Pancreas (tissue), 10 donors: ENCODE data around the gene SLFN5. TPM values are rescaled to one million over a fixed set of nuclear protein-coding genes. Genes with fewer than 3 reads are reported as not detected.

Experiments used
- ATAC-seq, 4 donors: fragments of 200-7000 bp; cut with Tn5 transposase; one replicate each; pipeline versions ENCODE4 v1.8.0 to v1.9.1; 2020; ENCODE audit warnings: mild to moderate bottlenecking in 4 of 4, moderate library complexity in 4 of 4
- DNase-seq, 6 donors: peaks; one replicate each; pipeline ENCODE4 v3.0.0-alpha.2; 2020
- FAIRE-seq: peaks from 2 replicates; lab custom pipeline; 2012; peaks lifted over from hg19 to GRCh38; lab: Jason Lieb, UNC
- H3K27ac ChIP-seq, 4 donors: fragments of 200-600 bp; sonication (generic); 1 replicate in 3 of 4; 2 replicates in 1 of 4; pipeline versions ENCODE4 v1.5.0 to v1.8.0; 2020
- H3K27me3 ChIP-seq, 4 donors: fragments of 200-600 bp; one replicate each; pipeline ENCODE4 v1.8.0; 2021
- H3K36me3 ChIP-seq, 3 donors: fragments of 200-600 bp; sonication (generic) in 1 of 3; one replicate each; pipeline versions ENCODE4 v1.5.0 to v1.8.0; 2020 to 2021
- H3K4me1 ChIP-seq, 3 donors: fragments of 200-600 bp; one replicate each; pipeline ENCODE4 v1.8.0; 2021
- H3K4me3 ChIP-seq, 4 donors: fragments of 200-600 bp; sonication (generic) in 2 of 4; one replicate each; pipeline versions ENCODE4 v1.5.0 to v1.8.0; 2020 to 2021
- H3K9me3 ChIP-seq, 4 donors: fragments of 200-600 bp; one replicate each; pipeline ENCODE4 v1.8.0; 2021
- WGBS, 2 donors: extraction: QIAGEN DNeasy Blood & Tissue Kit; methylation state at CpG; one replicate each; pipeline ENCODE4 v1.1.7; 2013; 5-methylcytosine and 5-hydroxymethylcytosine counted together
- intact Hi-C, 3 donors: fragments of 100-400 bp; cut with DNase I; formaldehyde crosslinking; loops; one replicate each; pipeline versions ENCODE4 v1.11.1 to v1.14.2; 2022
- polyA plus RNA-seq, 2 donors: library from polyadenylated mRNA; stranded (reverse); fragments of 200-250 nt; gene quantifications; one replicate each; pipeline ENCODE4 v1.2.3, GENCODE V29; 2013
- total RNA-seq, 6 donors: library from RNA; stranded (reverse); fragmentation: NEBNext Ultra II Directional in 4 of 6; extraction: Animal tissue kit (Norgen Biotek cat#: 25700) in 4 of 6; gene quantifications; one replicate each; pipeline versions ENCODE4 v1.2.1 to v1.2.4, GENCODE V29; 2021 to 2023
- TF ChIP-seq, protein P1 (sequence below), 4 donors: fragments of 200-600 bp; sonication (generic) in 3 of 4; IDR thresholded peaks; one replicate each; pipeline versions ENCODE4 v1.5.0 to v1.8.0; 2021; ENCODE audit warnings: antibody characterized with exemption in 4 of 4
- donor health status: healthy with polysubstance abuse.
- donor health status: DM: no; HTN: no; CAD: no; lungs with moderate emphysema.
- donor health status: DM: no; HTN: no; CAD: no.
- donor health status: control.
- donor health status: control.
- donor health status: Bipolar disorder and iron deficiency.
- donor health status: DM: yes; HTN: yes; CAD: no.
- donor health status: DM: no; HTN: no; CAD: no.
- donor health status: DM: no; HTN: no; CAD: no.
- donor health status: DM: yes; HTN: yes; CAD: no.

SLFN5 gene
- total and polyA plus RNA-seq, 8 donors = 1.9 to 18.8 (median 6.3) TPM

DNA sequence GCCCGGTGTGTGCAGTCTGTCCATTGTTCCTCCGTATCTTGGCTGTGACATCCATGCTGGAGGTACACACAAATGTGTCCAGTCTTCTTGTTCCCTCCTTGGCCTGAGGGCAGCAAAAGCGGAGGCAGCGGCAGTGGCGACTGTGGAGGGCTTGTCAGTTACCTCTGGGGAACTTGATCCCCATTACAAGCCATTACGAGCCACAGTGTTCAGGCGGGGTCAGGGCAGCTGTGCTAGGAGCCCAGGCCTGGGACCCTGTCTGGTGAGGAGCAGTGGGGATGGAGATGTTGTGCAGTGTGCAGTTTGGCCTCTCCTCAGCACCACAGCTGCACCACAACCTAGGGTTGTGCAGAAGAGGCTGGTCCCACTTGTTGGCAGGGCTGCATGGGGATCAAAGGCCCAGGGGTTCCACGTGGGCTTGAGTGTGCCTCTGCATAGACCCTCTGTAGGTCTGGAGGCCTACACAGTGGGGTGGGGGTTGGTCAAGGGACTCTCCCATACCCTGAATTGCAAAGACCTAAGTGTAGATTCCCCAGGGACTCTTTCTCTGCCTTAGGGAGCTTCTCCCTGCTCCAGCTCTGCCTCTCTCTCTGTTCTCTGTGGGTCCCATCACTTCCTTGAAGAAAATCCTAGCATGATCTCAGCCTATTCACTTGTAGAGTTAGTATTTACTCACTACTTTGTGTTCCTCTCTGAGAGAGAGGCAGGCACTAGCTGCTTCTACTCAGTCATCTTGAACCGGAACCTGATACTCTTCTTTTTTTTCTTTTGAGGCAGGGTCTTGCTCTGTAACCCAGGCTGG is 71.7 kb downstream of the SLFN5 start:
- TF ChIP-seq, protein P1, sequence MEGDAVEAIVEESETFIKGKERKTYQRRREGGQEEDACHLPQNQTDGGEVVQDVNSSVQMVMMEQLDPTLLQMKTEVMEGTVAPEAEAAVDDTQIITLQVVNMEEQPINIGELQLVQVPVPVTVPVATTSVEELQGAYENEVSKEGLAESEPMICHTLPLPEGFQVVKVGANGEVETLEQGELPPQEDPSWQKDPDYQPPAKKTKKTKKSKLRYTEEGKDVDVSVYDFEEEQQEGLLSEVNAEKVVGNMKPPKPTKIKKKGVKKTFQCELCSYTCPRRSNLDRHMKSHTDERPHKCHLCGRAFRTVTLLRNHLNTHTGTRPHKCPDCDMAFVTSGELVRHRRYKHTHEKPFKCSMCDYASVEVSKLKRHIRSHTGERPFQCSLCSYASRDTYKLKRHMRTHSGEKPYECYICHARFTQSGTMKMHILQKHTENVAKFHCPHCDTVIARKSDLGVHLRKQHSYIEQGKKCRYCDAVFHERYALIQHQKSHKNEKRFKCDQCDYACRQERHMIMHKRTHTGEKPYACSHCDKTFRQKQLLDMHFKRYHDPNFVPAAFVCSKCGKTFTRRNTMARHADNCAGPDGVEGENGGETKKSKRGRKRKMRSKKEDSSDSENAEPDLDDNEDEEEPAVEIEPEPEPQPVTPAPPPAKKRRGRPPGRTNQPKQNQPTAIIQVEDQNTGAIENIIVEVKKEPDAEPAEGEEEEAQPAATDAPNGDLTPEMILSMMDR (IDR thresholded peaks at IDR 0.05) = no peak
- intact Hi-C loops = loop anchor here in 2 of 3 donors (5.0 kb wide), 2 partner anchors 218 to 223 kb away; partner anchors contain the start of gene SLFN12L (in 1 of the 2)
- H3K36me3 ChIP-seq = no peaks in the 10 kb centered on the region
- no peak overlapping the region for H3K4me3 ChIP-seq
- H3K27ac ChIP-seq = peak overlapping the region in 1 of 4 donors; percentile 21
- peaks cover 0 to 3% (median 0%) of the 10 kb centered on the region in 3 donors for H3K4me1 ChIP-seq
- FAIRE-seq (no peak), ATAC-seq (peak in 2 of 4 donors; percentile 22 to 26), DNase-seq (peak in 1 of 6 donors; percentile 44)
- WGBS, 2 donors = 62 to 63% methylated on average over 9 of the region's 9 CpGs
- no peaks in the 10 kb centered on the region for H3K27me3 ChIP-seq
- H3K9me3 ChIP-seq = no peaks in the 10 kb centered on the region

DNA sequence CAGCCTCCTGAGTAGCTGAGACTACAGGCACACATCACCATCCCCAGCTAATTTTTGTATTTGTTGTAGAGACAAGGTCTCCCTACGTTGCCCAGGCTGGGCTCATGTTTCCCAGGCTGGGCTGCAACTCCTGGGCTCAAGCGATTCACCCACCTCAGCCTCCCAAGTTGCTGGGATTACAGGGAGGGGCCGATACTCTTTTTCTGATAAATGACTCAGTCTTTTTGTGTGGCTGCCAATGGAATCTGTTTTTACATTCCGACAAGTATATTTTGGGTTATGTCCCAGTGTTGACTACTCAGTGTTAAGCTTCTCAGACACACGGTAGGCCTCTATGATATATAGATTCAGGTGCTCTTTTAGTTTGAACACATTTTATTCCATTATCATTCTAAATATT is 72.4 kb downstream of the SLFN5 start:
- intact Hi-C loops = no loop called here
- Histone ChIP-seq H3K27ac (peak overlapping the region in 1 of 4 donors; percentile 21), H3K27me3 (no peaks in the 10 kb centered on the region), H3K36me3 (no peaks in the 10 kb centered on the region), H3K9me3 (no peaks in the 10 kb centered on the region), H3K4me1 (peaks cover 0 to 3% (median 0%) of the 10 kb centered on the region in 3 donors), H3K4me3 (no peak overlapping the region)
- WGBS, 2 donors = 20 to 29% methylated on average over 5 of the region's 5 CpGs
- FAIRE-seq (no peak), DNase-seq (no peak), ATAC-seq (peak in 3 of 4 donors; percentile 33 to 58 (median 42))
- TF ChIP-seq, protein P1 (IDR thresholded peaks at IDR 0.05) = no peak

DNA sequence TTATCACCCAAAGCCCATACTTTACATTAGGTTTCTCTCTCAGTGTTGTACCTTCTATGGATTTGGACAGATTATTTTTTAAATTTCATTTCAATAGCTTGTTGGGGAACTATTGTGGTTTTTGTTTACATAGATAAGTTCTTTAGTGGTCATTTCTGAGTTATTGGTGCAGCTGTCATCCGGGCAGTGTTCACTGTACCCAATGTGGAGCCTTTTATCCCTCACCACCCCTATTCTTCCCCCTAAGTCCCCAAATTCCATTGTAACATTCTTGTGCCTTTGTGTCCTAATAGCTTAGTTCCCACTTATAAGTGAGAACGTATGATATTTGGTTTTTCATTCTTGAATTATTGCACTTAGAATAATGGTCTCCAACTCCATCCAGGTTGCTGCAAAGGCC is 73.1 kb downstream of the SLFN5 start:
- Histone ChIP-seq H3K27me3 (no peaks in the 10 kb centered on the region), H3K9me3 (no peaks in the 10 kb centered on the region), H3K4me3 (no peak overlapping the region), H3K4me1 (peaks cover 0 to 3% (median 0%) of the 10 kb centered on the region in 3 donors), H3K36me3 (no peaks in the 10 kb centered on the region), H3K27ac (no peak overlapping the region)
- FAIRE-seq = no peak
- intact Hi-C loops = no loop called here
- TF ChIP-seq, protein P1 (IDR thresholded peaks at IDR 0.05) = no peak
- 72 to 73% methylated on average over 2 of the region's 2 CpGs for WGBS, 2 donors
- DNase-seq = no peak
- ATAC-seq = no peak

DNA sequence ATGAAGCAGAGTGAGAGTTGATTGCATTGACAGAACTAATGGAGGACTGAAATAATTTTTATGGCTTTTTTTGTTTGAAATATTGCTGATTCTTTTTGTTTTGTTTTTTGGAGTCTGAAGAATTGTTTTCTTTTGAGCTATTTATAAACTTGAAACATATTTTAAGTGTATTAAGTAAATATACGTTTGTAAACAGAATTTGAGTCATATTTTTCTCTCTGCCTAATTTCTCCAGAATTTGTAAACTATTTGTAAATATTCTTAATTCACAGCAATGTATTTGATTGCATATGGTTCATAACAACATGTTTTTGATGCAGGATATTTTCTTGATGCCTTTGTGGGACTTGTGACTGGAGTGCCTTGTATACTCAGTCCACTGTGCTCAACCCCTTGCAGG is 79.9 kb downstream of the SLFN5 start:
- Histone ChIP-seq H3K27ac (no peak overlapping the region), H3K4me1 (no peaks in the 10 kb centered on the region), H3K4me3 (no peak overlapping the region), H3K36me3 (no peaks in the 10 kb centered on the region), H3K9me3 (no peaks in the 10 kb centered on the region), H3K27me3 (no peaks in the 10 kb centered on the region)
- intact Hi-C loops = no loop called here
- FAIRE-seq (no peak), DNase-seq (no peak), ATAC-seq (no peak)
- TF ChIP-seq, protein P1 (IDR thresholded peaks at IDR 0.05) = no peak
- 65 to 72% methylated on average over 1 of the region's 1 CpG for WGBS, 2 donors

Other genes starting within 250 kb of the SLFN5 start
- gene RFFL, start 179.4 kb upstream of the SLFN5 start, total RNA-seq = 10 to 100 TPM; 12.9 to 24.4 (median 17.4) TPM
- 1 to 10 TPM; 3.6 to 5.9 TPM for gene RFFL, start 179.4 kb upstream of the SLFN5 start, polyA plus RNA-seq
- 1 to 10 TPM; 4.4 to 9.4 (median 5.8) TPM for gene RAD51D, start 123.2 kb upstream of the SLFN5 start, total RNA-seq
- 1 to 10 TPM; 4.3 to 4.9 TPM for gene RAD51D, start 123.2 kb upstream of the SLFN5 start, polyA plus RNA-seq
- not detected for gene FNDC8, start 121.5 kb upstream of the SLFN5 start, total RNA-seq
- gene FNDC8, start 121.5 kb upstream of the SLFN5 start, polyA plus RNA-seq = not detected
- 10 to 100 TPM; 10.6 to 32.2 (median 16.9) TPM for gene NLE1, start 100.8 kb upstream of the SLFN5 start, total RNA-seq
- 1 to 10 TPM; 6.4 to 7.6 TPM for gene NLE1, start 100.8 kb upstream of the SLFN5 start, polyA plus RNA-seq
- under 1 TPM in 2 of 6 donors, not detected in 4; 0.04 to 0.06 TPM for gene UNC45B, start 95.3 kb upstream of the SLFN5 start, total RNA-seq
- gene UNC45B, start 95.3 kb upstream of the SLFN5 start, polyA plus RNA-seq = under 1 TPM in 1 of 2 donors, not detected in 1; 0.02 TPM
- not detected for gene SLC35G3, start 48.7 kb upstream of the SLFN5 start, total RNA-seq
- not detected for gene SLC35G3, start 48.7 kb upstream of the SLFN5 start, polyA plus RNA-seq
- 10 to 100 TPM in 1 of 6 donors, 1 to 10 TPM in 5; 2.4 to 14.1 (median 4.2) TPM for gene SLFN11, start 130.5 kb downstream of the SLFN5 start, total RNA-seq
- gene SLFN11, start 130.5 kb downstream of the SLFN5 start, polyA plus RNA-seq = 1 to 10 TPM; 2.7 to 3.1 TPM
- 1 to 10 TPM; 1.3 to 8.0 (median 2.0) TPM for gene SLFN12, start 189.4 kb downstream of the SLFN5 start, total RNA-seq
- 1 to 10 TPM; 1.3 to 2.1 TPM for gene SLFN12, start 189.4 kb downstream of the SLFN5 start, polyA plus RNA-seq
- 1 to 10 TPM; 1.3 to 8.5 (median 3.3) TPM for gene SLFN13, start 205.7 kb downstream of the SLFN5 start, total RNA-seq
- 1 to 10 TPM; 1.7 to 2.9 TPM for gene SLFN13, start 205.7 kb downstream of the SLFN5 start, polyA plus RNA-seq